Measurements from ENCODE around the gene VARS1. TPM values are rescaled to one million over a fixed set of nuclear protein-coding genes. Genes with fewer than 3 reads are reported as not detected.
"Not testable (repeated sequence)": the region's sequence is repeated elsewhere in the genome, so short reads cannot be mapped to it uniquely, and the experiment has no call there.

Gene VARS1
- 10 to 100 TPM; 21.6 to 56.5 (median 24.1) TPM for total RNA-seq
- polyA plus RNA-seq, result 10 to 100 TPM; 11.0 to 31.8 (median 27.7) TPM
- long read RNA-seq, donor 1, full-length matches to known transcripts, result 1 of 1 reads
- long read RNA-seq, donor 1, partial matches to known transcripts, result 0 of 1 reads
- long read RNA-seq, donor 1, other reads (novel, unspliced or antisense), result 0 of 1 reads
- long read RNA-seq, donor 2, full-length matches to known transcripts, result 1 of 1 reads
- long read RNA-seq, donor 2, partial matches to known transcripts, result 0 of 1 reads
- long read RNA-seq, donor 2, other reads (novel, unspliced or antisense), result 0 of 1 reads
- long read RNA-seq, donor 3, result 0 reads
- long read RNA-seq, donor 4, result 0 reads
- long read RNA-seq, donor 5, full-length matches to known transcripts, result 1 of 7 reads
- long read RNA-seq, donor 5, partial matches to known transcripts, result 6 of 7 reads
- long read RNA-seq, donor 5, other reads (novel, unspliced or antisense), result 0 of 7 reads
- long read RNA-seq, donor 6, partial matches to known transcripts, result 329 of 737 reads
- long read RNA-seq, donor 6, other reads (novel, unspliced or antisense), result 408 of 737 reads
- long read RNA-seq, donor 7, full-length matches to known transcripts, result 1 of 9 reads
- long read RNA-seq, donor 7, partial matches to known transcripts, result 8 of 9 reads
- long read RNA-seq, donor 7, other reads (novel, unspliced or antisense), result 0 of 9 reads
- long read RNA-seq, donor 8, full-length matches to known transcripts, result 1 of 466 reads
- long read RNA-seq, donor 8, partial matches to known transcripts, result 292 of 466 reads
- long read RNA-seq, donor 8, other reads (novel, unspliced or antisense), result 173 of 466 reads
- long read RNA-seq, donor 9, partial matches to known transcripts, result 10 of 10 reads
- long read RNA-seq, donor 9, other reads (novel, unspliced or antisense), result 0 of 10 reads
- long read RNA-seq, donor 10, full-length matches to known transcripts, result 1 of 1 reads
- long read RNA-seq, donor 10, partial matches to known transcripts, result 0 of 1 reads
- long read RNA-seq, donor 10, other reads (novel, unspliced or antisense), result 0 of 1 reads

GRCh38 chr6:31795616-31796298 lies at the start of gene VARS1:
TSS of gene VARS1 (minus strand) at chr6:31795752. CDS start at chr6:31795217, 535 bp downstream.
- intact Hi-C loops (cut with DNase I; ENCODE audit: low total_unique reads), result no loop called here
- DNase-seq, result peak; percentile 94 to 97
- peak within 1 kb of the TSS; percentile 73 to 90 (median 88) for H3K4me3 ChIP-seq
- 0 to 2% (median 1%) methylated on average over 31 to 75 of the region's 75 CpGs for WGBS, 5 donors
- H3K36me3 ChIP-seq, result peaks cover 11 to 37% (median 30%) of the 10 kb centered on the region in 4 donors
- H3K27ac ChIP-seq, result peak within 1 kb of the TSS; percentile 89 to 100 (median 98)
- H3K27me3 ChIP-seq, result no peaks in the 10 kb centered on the region
- peaks cover 12 to 41% (median 30%) of the 10 kb centered on the region in 4 donors for H3K4me1 ChIP-seq
- H3K9me3 ChIP-seq, result no peaks in the 10 kb centered on the region
- TF ChIP-seq POLR2AphosphoS5 (IDR thresholded peaks at IDR 0.05), result peak; percentile 28 to 73 (median 63)
- TF ChIP-seq EP300 (IDR thresholded peaks at IDR 0.05), result no peak
- TF ChIP-seq CTCF (IDR thresholded peaks at IDR 0.05), result peak in 5 of 7 experiments; percentile 76 to 95 (median 84)

GRCh38 chr6:31844507-31844906 lies 49.0 kb upstream of the VARS1 start:
- H3K36me3 ChIP-seq, result peaks cover 11 to 33% (median 26%) of the 10 kb centered on the region in 4 donors
- H3K9me3 ChIP-seq, result no peaks in the 10 kb centered on the region
- no peaks in the 10 kb centered on the region for H3K27me3 ChIP-seq
- TF ChIP-seq CTCF (IDR thresholded peaks at IDR 0.05), result no peak
- H3K4me3 ChIP-seq, result no peak overlapping the region
- peaks cover 0 to 17% (median 0%) of the 10 kb centered on the region in 4 donors for H3K4me1 ChIP-seq
- no peak for DNase-seq
- intact Hi-C loops (cut with DNase I; ENCODE audit: low total_unique reads), result no loop called here
- H3K27ac ChIP-seq, result no peak overlapping the region
- 80 to 94% (median 84%) methylated on average over 3 of the region's 3 CpGs for WGBS, 5 donors

GRCh38 chr6:31842053-31842452 lies 46.5 kb upstream of the VARS1 start:
- Histone ChIP-seq H3K27ac (peak overlapping the region in 1 of 5 donors; percentile 50), H3K27me3 (no peaks in the 10 kb centered on the region), H3K4me3 (no peak overlapping the region), H3K9me3 (no peaks in the 10 kb centered on the region), H3K4me1 (peaks cover 14 to 41% (median 21%) of the 10 kb centered on the region in 4 donors), H3K36me3 (peaks cover 35 to 58% (median 50%) of the 10 kb centered on the region in 4 donors)
- no peak for TF ChIP-seq CTCF (IDR thresholded peaks at IDR 0.05)
- no peak for TF ChIP-seq POLR2A (IDR thresholded peaks at IDR 0.05)
- no peak for TF ChIP-seq EP300 (IDR thresholded peaks at IDR 0.05)
- TF ChIP-seq POLR2AphosphoS5 (IDR thresholded peaks at IDR 0.05), result no peak
- intact Hi-C loops (cut with DNase I; ENCODE audit: low total_unique reads), result no loop called here
- WGBS, 5 donors, result 74 to 93% (median 91%) methylated on average over 9 of the region's 9 CpGs
- DNase-seq, result no peak

GRCh38 chr6:31839779-31840126 lies 44.2 kb upstream of the VARS1 start:
- H3K9me3 ChIP-seq; H3K27me3 ChIP-seq; DNase-seq; H3K4me3 ChIP-seq; intact Hi-C loops (cut with DNase I; ENCODE audit: low total_unique reads); H3K27ac ChIP-seq: not testable (repeated sequence)
- Histone ChIP-seq H3K4me1 (peaks cover 26 to 53% (median 38%) of the 10 kb centered on the region in 4 donors), H3K36me3 (peaks cover 35 to 64% (median 56%) of the 10 kb centered on the region in 4 donors)
- 86 to 95% (median 89%) methylated on average over 8 of the region's 8 CpGs for WGBS, 5 donors
